Vagina (tissue), 2 donors: ENCODE data around the gene ARHGAP26. TPM values are rescaled to one million over a fixed set of nuclear protein-coding genes. Genes with fewer than 3 reads are reported as not detected.
A peak's percentile ranks its signal among the peaks of the same experiment; 100 is the strongest.

Experiments
- DNase-seq, 2 donors: peaks; one replicate each; pipeline ENCODE4 v3.0.0-alpha.2; 2017; ENCODE audit errors: extremely low spot score in 2 of 2
- H3K27ac ChIP-seq: fragments of 200-600 bp; sonication (generic); one replicate; pipeline ENCODE4 v1.5.1; 2019
- H3K27me3 ChIP-seq: fragments of 200-600 bp; sonication (generic); one replicate; pipeline ENCODE4 v1.5.1; 2019
- H3K36me3 ChIP-seq, 2 donors: fragments of 200-600 bp; sonication (generic); one replicate each; pipeline ENCODE4 v1.5.1; 2017 to 2019
- H3K4me1 ChIP-seq: fragments of 200-600 bp; sonication (generic); one replicate; pipeline ENCODE4 v1.5.1; 2019
- H3K4me3 ChIP-seq, 2 donors: fragments of 200-600 bp; sonication (generic); 1 replicate in 1 of 2; 2 replicates in 1 of 2; pipeline ENCODE4 v1.5.1; 2016 to 2019
- H3K9me3 ChIP-seq: fragments of 200-600 bp; sonication (generic); one replicate; pipeline ENCODE4 v1.5.1; 2019
- CTCF ChIP-seq, 3 experiments: fragments of 450-650 bp in 2 of 3; fragments of 200-600 bp in 1 of 3; sonication (generic) in 1 of 3; IDR thresholded peaks; one replicate each; pipeline ENCODE4 v1.5.1; 2017 to 2019; ENCODE audit warnings: antibody characterized with exemption in 3 of 3, mild to moderate bottlenecking in 2 of 3, moderate library complexity in 2 of 3
- POLR2A ChIP-seq, 2 donors: fragments of 450-650 bp; IDR thresholded peaks; one replicate each; pipeline ENCODE4 v1.6.1; 2017; ENCODE audit warnings: antibody characterized with exemption in 2 of 2, mild to moderate bottlenecking in 2 of 2, moderate library complexity in 2 of 2
- POLR2AphosphoS5 ChIP-seq, 2 donors: sonication (generic); formaldehyde crosslinking; IDR thresholded peaks; one replicate each; pipeline ENCODE4 v1.9.0; 2017; ENCODE audit warnings: antibody characterized with exemption in 2 of 2, mild to moderate bottlenecking in 2 of 2, low read depth in 1 of 2; ENCODE audit not compliant: insufficient read depth in 1 of 2
- intact Hi-C: fragments of 100-400 bp; cut with DNase I; formaldehyde crosslinking; loops from one replicate; pipeline ENCODE4 v1.15.1; 2023
- total RNA-seq: library from RNA; depleted of rRNA; stranded (reverse); fragments of >200 nt; gene quantifications from one replicate; pipeline ENCODE4 v1.2.3, GENCODE V29; 2016

Gene ARHGAP26
- total RNA-seq, 1 donor from 2014 or later, result 42.5 TPM

- Histone ChIP-seq H3K27me3 (no peaks in the 10 kb centered on the region), H3K36me3 (no peaks in the 10 kb centered on the region), H3K4me3 (peak overlapping the region in 1 of 2 donors; percentile 21), H3K9me3 (no peaks in the 10 kb centered on the region), H3K4me1 (peaks cover 25% of the 10 kb centered on the region), H3K27ac (peak overlapping the region; percentile 20)
- DNase-seq, result no peak
- intact Hi-C loops, result no loop called here
- TF ChIP-seq POLR2AphosphoS5 (IDR thresholded peaks at IDR 0.05; ENCODE audit: insufficient read depth in 1 of 2, low read depth in 1 of 2), result no peak
- no peak for TF ChIP-seq CTCF (IDR thresholded peaks at IDR 0.05)
- TF ChIP-seq POLR2A (IDR thresholded peaks at IDR 0.05), result no peak
Observed at GRCh38 chr5:142783601-142784341, 13.6 kb downstream of the ARHGAP26 start.

- H3K27me3 ChIP-seq, result no peaks in the 10 kb centered on the region
- no peaks in the 10 kb centered on the region for H3K9me3 ChIP-seq
- intact Hi-C loops, result no loop called here
- peak overlapping the region in 1 of 2 donors; percentile 21 for H3K4me3 ChIP-seq
- no peaks in the 10 kb centered on the region for H3K36me3 ChIP-seq
- H3K27ac ChIP-seq, result peak overlapping the region; percentile 20
- no peak for DNase-seq
- TF ChIP-seq CTCF (IDR thresholded peaks at IDR 0.05) (no peak), POLR2AphosphoS5 (IDR thresholded peaks at IDR 0.05; ENCODE audit: insufficient read depth in 1 of 2, low read depth in 1 of 2) (no peak), POLR2A (IDR thresholded peaks at IDR 0.05) (no peak)
- H3K4me1 ChIP-seq, result peaks cover 18% of the 10 kb centered on the region
Observed at GRCh38 chr5:142784401-142784955, 14.3 kb downstream of the ARHGAP26 start.

GRCh38 chr5:142785206-142785605 is 15.0 kb downstream of the ARHGAP26 start:
- TF ChIP-seq CTCF (IDR thresholded peaks at IDR 0.05) (no peak), POLR2A (IDR thresholded peaks at IDR 0.05) (no peak), POLR2AphosphoS5 (IDR thresholded peaks at IDR 0.05; ENCODE audit: insufficient read depth in 1 of 2, low read depth in 1 of 2) (no peak)
- Histone ChIP-seq H3K9me3 (no peaks in the 10 kb centered on the region), H3K36me3 (no peaks in the 10 kb centered on the region), H3K27me3 (no peaks in the 10 kb centered on the region), H3K4me3 (no peak overlapping the region), H3K27ac (no peak overlapping the region), H3K4me1 (peaks cover 17% of the 10 kb centered on the region)
- DNase-seq, result no peak
- intact Hi-C loops, result no loop called here

GRCh38 chr5:142789206-142789605 is 19.0 kb downstream of the ARHGAP26 start:
- Histone ChIP-seq H3K27me3 (no peaks in the 10 kb centered on the region), H3K4me3 (no peak overlapping the region), H3K36me3 (no peaks in the 10 kb centered on the region), H3K4me1 (peaks cover under 1% of the 10 kb centered on the region), H3K9me3 (no peaks in the 10 kb centered on the region), H3K27ac (no peak overlapping the region)
- no peak for TF ChIP-seq POLR2A (IDR thresholded peaks at IDR 0.05)
- no peak for DNase-seq
- intact Hi-C loops, result no loop called here

GRCh38 chr5:142792012-142792864 is 22.1 kb downstream of the ARHGAP26 start:
- DNase-seq, result no peak
- no peak for TF ChIP-seq POLR2AphosphoS5 (IDR thresholded peaks at IDR 0.05; ENCODE audit: insufficient read depth in 1 of 2, low read depth in 1 of 2)
- no peak for TF ChIP-seq POLR2A (IDR thresholded peaks at IDR 0.05)
- no peak for TF ChIP-seq CTCF (IDR thresholded peaks at IDR 0.05)
- Histone ChIP-seq H3K4me1 (no peaks in the 10 kb centered on the region), H3K27ac (no peak overlapping the region), H3K9me3 (no peaks in the 10 kb centered on the region), H3K27me3 (no peaks in the 10 kb centered on the region), H3K36me3 (no peaks in the 10 kb centered on the region), H3K4me3 (no peak overlapping the region)
- intact Hi-C loops, result no loop called here
